SW 1271 (cell line): ENCODE measurements around the gene LMF1.
"Not testable (repeated sequence)": the region's sequence is repeated elsewhere in the genome, so short reads cannot be mapped to it uniquely, and the experiment has no call there.

Source experiments
- DNase-seq, 2 experiments: peaks; one replicate each; lab custom pipeline; 2025; lab: John Stamatoyannopoulos, UW

LMF1 gene

GRCh38 chr16:831571-832413 lies 139.0 kb downstream of the LMF1 start:
- DNase-seq: no peak

- DNase-seq: no peak
Measured at GRCh38 chr16:830871-831570, 139.8 kb downstream of the LMF1 start.

GRCh38 chr16:830107-830870 lies 140.5 kb downstream of the LMF1 start:
- DNase-seq: no peak

GRCh38 chr16:828891-829290 lies 141.9 kb downstream of the LMF1 start:
- DNase-seq: no peak

GRCh38 chr16:827513-827912 lies 143.3 kb downstream of the LMF1 start:
- DNase-seq: no peak

GRCh38 chr16:825341-826061 lies 145.3 kb downstream of the LMF1 start:
- DNase-seq: no peak

DNA sequence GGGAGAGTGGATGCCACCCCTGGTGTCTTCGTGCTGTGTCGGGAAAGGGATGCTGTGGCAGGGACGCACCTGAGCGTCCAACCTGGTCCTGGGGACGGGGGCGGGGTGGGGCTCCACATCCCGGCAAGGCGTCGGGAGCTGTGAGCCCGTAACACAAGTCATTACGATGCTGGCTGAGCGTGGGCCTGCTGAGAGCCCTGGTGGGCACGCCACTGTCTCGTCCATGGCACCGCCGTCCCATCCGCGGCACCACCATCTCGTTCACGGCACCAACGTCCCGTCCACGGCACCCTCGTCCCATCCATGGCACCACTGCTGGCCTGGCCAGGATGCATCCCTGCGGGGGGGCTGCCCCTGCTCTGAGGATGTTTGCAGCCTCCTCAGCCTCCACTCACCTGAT lies 146.2 kb downstream of the LMF1 start:
- DNase-seq: no peak

DNA sequence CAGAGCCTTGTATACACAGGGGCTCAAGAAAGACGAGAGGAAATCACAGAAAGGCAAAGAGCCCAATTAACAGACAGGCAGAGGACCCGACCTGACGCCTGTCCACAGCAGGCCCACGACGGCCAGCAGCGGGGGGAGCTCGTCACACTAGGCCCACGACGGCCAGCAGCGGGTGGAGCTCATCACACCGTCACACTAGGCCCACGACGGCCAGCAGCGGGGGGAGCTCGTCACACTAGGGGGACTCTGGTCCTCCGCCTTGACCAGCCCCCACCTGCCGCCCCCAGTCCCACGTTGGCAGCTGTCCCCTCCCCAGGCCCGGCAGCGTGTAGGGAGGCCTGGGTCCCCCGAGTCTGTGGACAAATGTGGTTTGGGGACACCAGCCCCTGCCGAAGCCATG lies 146.6 kb downstream of the LMF1 start:
- DNase-seq: no peak

- DNase-seq: no peak
Measured at GRCh38 chr16:822909-823297, 147.9 kb downstream of the LMF1 start.

- DNase-seq: no peak
Measured at GRCh38 chr16:822174-822908, 148.4 kb downstream of the LMF1 start.

DNA sequence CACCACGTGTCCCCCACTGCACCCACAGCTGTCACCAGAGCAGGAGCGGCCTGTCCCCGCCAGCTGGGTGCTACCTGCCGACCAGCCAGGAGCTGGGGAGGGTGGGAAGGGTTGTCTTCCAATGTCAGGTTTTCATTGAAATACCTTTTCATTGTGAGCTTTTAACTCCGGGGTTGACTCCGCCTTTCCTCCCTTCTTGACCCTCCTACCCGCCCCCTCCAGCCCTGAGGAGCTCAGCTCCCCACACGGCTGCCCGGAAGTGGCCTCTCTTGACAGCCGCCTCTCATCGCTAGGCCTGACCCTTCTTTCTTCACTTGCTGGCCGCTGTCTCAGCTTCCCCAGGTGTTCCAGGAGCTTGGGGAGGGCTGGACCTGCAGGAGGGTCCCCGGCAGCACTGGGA lies 149.0 kb downstream of the LMF1 start:
- no peak for DNase-seq

GRCh38 chr16:820748-821147 lies 150.0 kb downstream of the LMF1 start:
- DNase-seq: no peak

- DNase-seq: not testable (repeated sequence)
Measured at GRCh38 chr16:820044-820408, 150.8 kb downstream of the LMF1 start.

- no peak for DNase-seq
Measured at GRCh38 chr16:819336-820043, 151.3 kb downstream of the LMF1 start.

- no peak for DNase-seq
Measured at GRCh38 chr16:818592-818991, 152.2 kb downstream of the LMF1 start.

DNA sequence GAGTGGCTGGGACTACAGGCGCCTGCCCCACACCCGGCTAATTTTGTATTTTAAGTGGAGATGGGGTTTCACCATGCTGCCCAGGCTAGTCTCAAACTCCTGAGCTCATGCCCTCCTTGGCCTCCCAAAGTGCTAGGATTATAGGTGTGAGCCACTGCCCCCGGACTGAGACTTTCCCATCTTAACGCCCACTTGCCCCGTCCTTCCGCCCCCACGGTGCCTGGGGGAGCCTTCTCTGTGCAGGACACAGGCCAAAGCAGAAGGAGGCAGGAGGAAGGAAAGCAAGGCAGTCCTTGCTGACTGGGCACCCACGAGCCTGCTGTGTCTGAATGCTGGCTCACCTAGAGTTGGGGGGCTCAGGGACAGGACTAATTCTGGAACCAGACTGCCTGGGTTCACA lies 152.7 kb downstream of the LMF1 start:
- DNase-seq: no peak

DNA sequence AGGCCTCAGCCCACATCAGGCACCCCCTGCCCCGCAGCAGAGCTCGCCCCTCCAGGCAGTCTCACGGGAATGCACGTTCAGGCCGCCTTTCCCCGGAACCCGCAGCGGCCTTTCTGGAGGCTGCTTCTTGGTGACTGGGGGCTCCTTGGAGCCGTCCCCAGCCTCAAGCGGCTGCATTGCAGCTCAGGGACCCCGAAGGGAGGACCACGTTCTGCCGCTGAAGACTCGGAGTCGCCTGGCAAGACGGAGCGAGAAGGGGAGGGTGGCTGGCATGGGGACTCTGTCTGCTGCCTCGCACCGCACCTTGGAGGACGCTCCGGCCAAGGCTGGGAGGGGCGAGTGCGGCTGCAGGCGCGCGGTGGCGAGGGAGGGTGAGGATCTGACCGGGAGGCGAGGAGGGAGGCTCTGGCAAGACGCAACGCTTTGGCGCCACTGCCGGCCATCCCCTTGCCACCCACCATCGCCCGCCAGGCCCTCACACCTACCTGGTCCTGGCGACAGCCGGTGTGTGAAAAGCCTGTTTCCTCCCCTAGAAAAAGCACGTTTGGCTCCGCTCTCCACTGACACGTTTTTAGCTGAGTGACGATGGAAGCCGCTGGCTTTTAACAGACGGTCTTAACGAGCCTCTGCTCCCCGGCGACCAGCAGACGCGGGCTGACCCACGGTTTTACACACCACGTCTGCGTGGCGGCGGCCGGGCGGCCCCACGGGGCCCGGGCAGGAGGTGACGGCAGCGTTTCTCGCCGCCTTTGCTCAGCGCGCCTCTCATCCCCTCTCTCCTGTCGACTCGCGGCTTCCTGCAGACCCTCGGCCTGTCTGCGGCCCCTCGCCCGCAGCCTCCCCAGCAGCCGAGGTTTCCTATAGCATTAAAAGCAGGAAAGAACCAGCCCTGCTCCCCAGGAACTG lies 153.5 kb downstream of the LMF1 start:
- DNase-seq: no peak

DNA sequence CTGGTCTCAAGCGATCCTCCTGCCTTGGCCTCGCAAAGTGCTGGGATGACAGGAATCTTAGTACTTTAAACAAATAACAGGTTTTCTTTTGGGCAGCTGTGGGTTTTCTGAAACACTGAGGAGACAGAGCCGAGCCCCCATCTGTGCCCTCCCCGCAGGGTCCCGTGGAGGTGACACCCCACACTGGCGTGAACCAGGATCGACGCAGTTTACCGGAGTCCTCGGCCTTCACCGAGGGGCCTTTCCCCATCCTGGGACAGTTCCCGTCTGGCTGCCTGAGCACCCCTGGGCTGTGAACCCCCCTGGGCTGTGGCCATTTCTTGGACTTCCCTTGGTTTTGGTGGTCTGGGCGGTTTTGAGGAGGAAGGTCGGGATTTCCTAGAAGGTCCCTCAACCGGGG lies 154.9 kb downstream of the LMF1 start:
- no peak for DNase-seq

- DNase-seq: no peak
Measured at GRCh38 chr16:814974-815373, 155.8 kb downstream of the LMF1 start.

DNA sequence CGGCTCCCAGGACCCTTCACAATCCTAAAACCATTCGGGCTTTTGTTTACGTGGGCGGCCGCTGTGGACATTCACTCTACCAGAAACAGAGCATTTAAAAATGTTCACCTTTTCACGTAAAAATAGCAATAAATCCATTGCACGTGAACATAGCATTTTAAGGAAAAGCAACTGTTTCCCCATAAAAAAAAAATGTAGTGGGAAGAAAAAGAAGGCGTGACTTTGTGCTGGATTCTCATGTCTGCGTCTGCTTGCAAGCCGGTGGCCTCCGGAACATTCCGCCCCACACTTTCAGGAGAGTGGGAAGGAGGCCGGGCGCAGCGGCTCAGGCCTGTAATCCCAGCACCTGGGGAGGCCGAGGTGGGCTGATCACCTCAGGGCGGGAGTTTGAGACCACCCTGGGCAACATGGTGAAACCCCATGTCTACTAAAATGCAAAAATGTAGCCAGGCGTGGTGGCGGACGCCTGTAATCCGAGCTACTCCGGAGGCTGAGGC lies 156.8 kb downstream of the LMF1 start:
- DNase-seq: no peak
